ENCODE data around the gene MBD5.

MBD5 gene

DNA sequence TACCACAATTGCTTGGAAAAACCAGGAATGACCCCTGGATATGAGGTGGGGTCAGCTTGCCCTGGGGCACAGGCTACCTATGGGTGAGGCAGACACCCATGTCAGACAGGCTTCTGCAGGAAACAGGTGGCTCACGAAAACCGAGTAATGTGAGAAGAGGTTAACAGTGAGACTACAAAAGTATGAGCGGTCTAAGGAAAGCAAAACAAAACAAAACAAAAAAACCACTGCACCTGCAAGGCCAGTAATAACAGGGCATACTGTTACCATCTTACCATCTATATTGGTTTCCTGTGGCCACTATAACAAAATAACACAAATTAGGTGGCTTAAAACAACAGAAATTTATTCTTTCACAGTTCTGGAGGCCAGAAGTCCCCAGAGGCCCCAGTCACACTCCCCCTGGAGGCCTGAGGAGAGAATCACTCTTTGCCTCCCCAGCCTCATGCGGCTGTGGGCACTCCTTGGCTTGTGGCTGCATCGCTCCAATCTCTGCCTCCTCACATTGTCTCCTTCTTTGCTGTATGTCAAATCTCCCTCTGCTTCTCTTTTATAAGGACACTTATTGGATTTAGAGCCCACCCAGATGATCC, 537.0 kb downstream of the MBD5 start:
- no peak for DNase-seq

DNA sequence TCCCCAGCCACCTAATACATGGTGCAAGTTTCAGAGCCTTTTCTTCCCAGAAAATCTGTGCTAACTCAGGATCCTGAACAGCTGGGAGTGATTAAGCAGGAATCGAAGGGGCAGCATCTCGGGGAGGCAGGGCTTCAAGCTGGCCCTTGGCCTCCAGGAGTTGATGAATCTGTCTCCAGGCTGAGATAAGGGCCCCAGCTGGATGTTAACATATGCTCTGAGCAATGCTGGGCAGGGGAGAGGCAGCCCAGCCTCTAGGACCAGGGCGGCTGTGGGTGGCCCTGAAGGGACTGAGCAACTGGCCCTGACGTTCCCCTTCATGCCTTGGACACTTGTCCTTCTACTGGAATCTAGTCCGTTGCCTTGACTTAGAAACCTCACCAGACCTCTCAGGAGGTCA, 539.6 kb downstream of the MBD5 start:
- DNase-seq: no peak

DNA sequence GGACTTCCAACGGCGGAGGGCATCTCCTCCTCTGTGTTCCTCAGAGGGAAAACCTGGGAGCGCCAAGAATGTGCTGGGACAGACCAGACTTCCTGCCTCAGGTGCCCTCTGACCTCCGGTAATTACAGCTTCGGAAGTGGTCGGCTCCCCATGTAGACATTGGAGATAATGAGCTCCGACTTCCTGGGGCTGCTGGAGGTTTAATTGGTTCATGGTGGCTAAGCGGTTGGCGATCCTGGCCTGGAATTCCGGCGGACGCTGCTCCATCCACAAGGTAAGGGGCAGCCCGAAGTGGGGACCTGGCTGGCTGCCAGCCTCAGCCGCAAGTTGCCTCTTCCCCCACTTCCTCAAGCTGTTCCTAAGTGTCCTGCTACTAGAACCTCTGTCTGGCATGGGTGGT, 540.5 kb downstream of the MBD5 start:
- no peak for DNase-seq

DNA sequence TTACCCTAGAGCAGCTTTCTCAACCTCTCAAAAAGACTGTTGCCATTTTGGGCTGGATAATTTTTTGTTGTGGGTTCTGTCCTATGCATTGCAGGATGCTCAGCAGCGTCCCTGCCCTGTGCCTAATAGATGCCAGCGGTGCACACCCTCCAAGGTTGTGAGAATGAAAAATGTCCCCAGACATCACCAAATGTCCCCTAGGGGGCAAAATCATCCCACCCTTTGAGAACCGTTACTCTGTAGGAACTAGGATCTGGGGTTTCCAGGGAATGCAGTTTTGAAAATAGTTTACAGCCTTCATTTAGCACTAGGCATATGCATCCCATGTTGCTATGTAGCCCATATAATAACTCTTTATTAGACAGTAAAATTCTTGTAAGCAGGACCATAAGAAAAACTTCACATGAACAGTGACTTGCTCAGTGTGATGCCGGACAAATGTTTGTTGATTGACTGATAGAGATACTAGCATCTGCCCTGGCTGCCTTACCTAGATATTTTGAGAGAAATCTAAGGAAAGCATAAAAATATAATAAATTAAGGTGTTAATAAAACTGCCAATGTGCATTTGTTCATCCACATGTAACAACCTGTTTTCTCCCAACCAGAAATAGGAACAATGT, 544.5 kb downstream of the MBD5 start:
- no peak for DNase-seq

Data from femur (tissue), 1 donor.